SK-N-SH (cell line): ENCODE data around the gene NACAD.

ENCODE experiments used
- CTCF ChIP-seq: fragments of 200-600 bp; sonication (generic); IDR thresholded peaks from 2 replicates; pipeline ENCODE4 v1.6.1; 2017; ENCODE audit warnings: antibody characterized with exemption, mild to moderate bottlenecking, moderate library complexity
- YY1 ChIP-seq: IDR thresholded peaks from 2 replicates; pipeline ENCODE4 v1.4.0; 2012; ENCODE audit warnings: low read depth, mild to moderate bottlenecking

DNA sequence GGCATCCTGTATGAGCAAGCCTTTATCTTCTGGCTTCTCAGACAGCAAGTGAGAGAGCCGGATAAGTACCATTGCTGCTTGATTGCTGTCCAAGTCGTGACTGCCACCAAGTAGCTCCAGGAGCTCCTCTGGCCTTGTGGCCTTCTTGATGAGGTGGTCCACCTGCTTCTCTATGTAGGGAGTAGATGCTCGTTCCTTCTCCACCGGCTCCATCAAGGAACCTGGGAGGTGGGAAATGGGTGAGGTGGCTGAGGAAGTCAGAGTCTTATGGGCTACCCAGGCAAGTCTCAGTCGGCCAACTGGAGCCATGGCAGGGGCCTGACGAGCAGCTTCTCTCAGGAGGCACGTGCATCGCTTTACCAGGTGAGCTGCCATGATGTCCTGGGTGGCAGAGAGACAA, 20.1 kb upstream of the NACAD start:
- TF ChIP-seq YY1 (no peak), CTCF (no peak)
